B cell (primary cell): ENCODE measurements around the gene FRMPD4. TPM values are rescaled to one million over a fixed set of nuclear protein-coding genes. Genes with fewer than 3 reads are reported as not detected.

Experiments used
- ATAC-seq: fragments of 200-7000 bp; cut with Tn5 transposase; one replicate; pipeline ENCODE4 v1.10.0; 2021; ENCODE audit warnings: low read depth, mild to moderate bottlenecking, moderate number of reproducible peaks, moderate library complexity
- CTCF ChIA-PET: fragments of 350-600 bp; sonication (Branson Sonifier 250); formaldehyde crosslinking; loops from one replicate; lab custom pipeline; 2021; ENCODE audit warnings: antibody characterized with exemption, inconsistent platforms; lab: Charles Lee
- POLR2A ChIA-PET: fragments of 350-600 bp; sonication (Branson Sonifier 250); formaldehyde crosslinking; loops from one replicate; lab custom pipeline; 2021; ENCODE audit warnings: antibody characterized with exemption; lab: Charles Lee
- DNase-seq: peaks from one replicate; pipeline ENCODE4 v3.0.0; 2013
- H2AFZ ChIP-seq: 2 replicates; pipeline ENCODE4 v1.6.1; 2012; ENCODE audit warnings: mild to moderate bottlenecking, low read depth, low read length; ENCODE audit not compliant: insufficient read depth, poor library complexity, severe bottlenecking
- H3K27ac ChIP-seq, 2 donors: 1 replicate in 1 of 2; 2 replicates in 1 of 2; pipeline ENCODE4 v1.5.1; 2012 to 2013; ENCODE audit warnings: low read length in 2 of 2, mild to moderate bottlenecking in 2 of 2, moderate library complexity in 1 of 2
- H3K27me3 ChIP-seq, 4 experiments: fragments of 200-600 bp in 1 of 4; sonication (generic) in 1 of 4; replicated peaks in 1 of 4; 1 replicate in 2 of 4; 2 replicates in 2 of 4; pipeline versions ENCODE4 v1.6.1 to v1.7.0; 2013 to 2016; ENCODE audit warnings: low read length in 3 of 4, mild to moderate bottlenecking in 2 of 4, mixed read lengths in 1 of 4, moderate library complexity in 1 of 4; ENCODE audit not compliant: insufficient read depth in 4 of 4, control insufficient read depth in 3 of 4; ENCODE audit errors: control extremely low read depth in 1 of 4
- H3K36me3 ChIP-seq, 2 experiments: replicated peaks in 1 of 2; 1 replicate in 1 of 2; 2 replicates in 1 of 2; pipeline versions ENCODE4 v1.6.1 to v1.7.1; 2013; ENCODE audit warnings: low read length in 1 of 2; ENCODE audit not compliant: insufficient read depth in 2 of 2, control insufficient read depth in 1 of 2; ENCODE audit errors: control extremely low read depth in 1 of 2, extremely low read depth in 1 of 2
- H3K4me1 ChIP-seq, 2 donors: fragments of 200-600 bp in 1 of 2; sonication (generic) in 1 of 2; 1 replicate in 1 of 2; 2 replicates in 1 of 2; pipeline versions ENCODE4 v1.5.1 to v1.6.1; 2013 to 2017; ENCODE audit warnings: low read length in 2 of 2; ENCODE audit not compliant: control insufficient read depth in 2 of 2, insufficient read depth in 2 of 2
- H3K4me2 ChIP-seq: replicated peaks from 2 replicates; pipeline ENCODE3; 2012; ENCODE audit warnings: mild to moderate bottlenecking, low read depth, low read length; ENCODE audit not compliant: poor library complexity, severe bottlenecking
- H3K4me3 ChIP-seq, 5 experiments: fragments of 200-600 bp in 1 of 5; sonication (generic) in 1 of 5; 1 replicate in 3 of 5; 2 replicates in 2 of 5; pipeline versions ENCODE4 v1.5.1 to v1.7.0; 2011 to 2016; ENCODE audit warnings: low read length in 4 of 5, mild to moderate bottlenecking in 4 of 5, low read depth in 2 of 5, control low read depth in 1 of 5, moderate library complexity in 1 of 5; ENCODE audit not compliant: insufficient read depth in 1 of 5; ENCODE audit errors: control extremely low read depth in 1 of 5, extremely low read depth in 1 of 5
- H3K79me2 ChIP-seq: fragments of 200-600 bp; sonication (generic); one replicate; pipeline ENCODE4 v1.6.0; 2016; ENCODE audit warnings: low read length; ENCODE audit not compliant: control insufficient read depth, insufficient read depth
- H3K9ac ChIP-seq: fragments of 200-600 bp; sonication (generic); 2 replicates; pipeline ENCODE4 v1.6.1; 2017; ENCODE audit warnings: mild to moderate bottlenecking, low read length, moderate library complexity
- H3K9me3 ChIP-seq, 3 donors: one replicate each; pipeline versions ENCODE4 v1.6.1 to v1.7.1; 2013; ENCODE audit warnings: low read length in 2 of 3; ENCODE audit not compliant: control insufficient read depth in 2 of 3, insufficient read depth in 1 of 3; ENCODE audit errors: control extremely low read depth in 1 of 3
- H4K20me1 ChIP-seq: 2 replicates; pipeline ENCODE4 v1.6.0; 2012; ENCODE audit warnings: mild to moderate bottlenecking, low read length; ENCODE audit not compliant: insufficient read depth, control insufficient read depth, poor library complexity, severe bottlenecking
- H3K27ac Mint-ChIP-seq: one replicate; pipeline ENCODE4 v1.8.0; 2021; ENCODE audit warnings: mixed read lengths
- H3K27me3 Mint-ChIP-seq: one replicate; pipeline ENCODE4 v1.8.0; 2021; ENCODE audit warnings: mixed read lengths
- H3K4me1 Mint-ChIP-seq: one replicate; pipeline ENCODE4 v1.8.0; 2021; ENCODE audit warnings: mixed read lengths
- H3K4me3 Mint-ChIP-seq: one replicate; pipeline ENCODE4 v1.8.0; 2021; ENCODE audit warnings: mixed read lengths
- H3K9me3 Mint-ChIP-seq: one replicate; pipeline ENCODE4 v1.8.0; 2022; ENCODE audit warnings: mixed read lengths; ENCODE audit not compliant: insufficient read depth
- CTCF ChIP-seq: fragments of 200-600 bp; IDR thresholded peaks from one replicate; pipeline ENCODE4 v1.8.0; 2022; ENCODE audit warnings: antibody characterized with exemption, mild to moderate bottlenecking
- EZH2 ChIP-seq: IDR thresholded peaks from 2 replicates; pipeline ENCODE4 v1.6.1; 2012; ENCODE audit warnings: borderline replicate concordance, low read depth, mild to moderate bottlenecking, moderate library complexity, low read length; ENCODE audit not compliant: insufficient read depth, poor library complexity, severe bottlenecking
- WGBS: methylation state at CpG from one replicate; pipeline ENCODE4 v1.1.5; 2013; ENCODE audit warnings: missing lambda C conversion rate; ENCODE audit not compliant: insufficient coverage; 5-methylcytosine and 5-hydroxymethylcytosine counted together
- intact Hi-C: fragments of 100-400 bp; cut with micrococcal nuclease; formaldehyde crosslinking; loops from one replicate; pipeline ENCODE4 v1.10.0; 2022
- polyA plus RNA-seq: library from polyadenylated mRNA; depleted of rRNA; stranded (reverse); fragments of >200 nt; gene quantifications from 2 replicates; pipeline ENCODE4 v1.2.3, GENCODE V29; 2012
- total RNA-seq, 2 donors: library from RNA; stranded (reverse); fragments of 120-200 nt in 1 of 2; gene quantifications; 1 replicate in 1 of 2; 2 replicates in 1 of 2; pipeline versions ENCODE4 v1.2.3 to v1.2.4, GENCODE V29; 2013 to 2022

The FRMPD4 gene
- total and polyA plus RNA-seq, 2 donors (not counting 1 experiment from before 2014, with no cell fraction given): not detected

GRCh38 chrX:12145402-12145801 lies 7.1 kb downstream of the FRMPD4 start:
- DNase-seq (no peak), ATAC-seq (no peak)
- no peak overlapping the region for H3K4me2 ChIP-seq
- no peaks in the 10 kb centered on the region for H3K27me3 ChIP-seq
- H3K9me3 ChIP-seq: no peaks in the 10 kb centered on the region
- no peak overlapping the region for H2AFZ ChIP-seq
- H3K79me2 ChIP-seq: no peaks in the 10 kb centered on the region
- ChIA-PET CTCF (no interaction called here), POLR2A (no interaction called here)
- H4K20me1 ChIP-seq: no peaks in the 10 kb centered on the region
- H3K4me1 ChIP-seq: no peaks in the 10 kb centered on the region
- Mint-ChIP-seq H3K27me3 (no peaks in the 10 kb centered on the region), H3K4me1 (no peaks in the 10 kb centered on the region), H3K4me3 (no peak overlapping the region), H3K9me3 (no peaks in the 10 kb centered on the region), H3K27ac (no peak overlapping the region)
- intact Hi-C loops: no loop called here
- H3K36me3 ChIP-seq: no peaks in the 10 kb centered on the region
- no peak for TF ChIP-seq EZH2
- no peak for TF ChIP-seq CTCF
- no peak overlapping the region for H3K27ac ChIP-seq
- no peak overlapping the region for H3K4me3 ChIP-seq
- WGBS: 100% methylated on average over 1 of the region's 2 CpGs
- H3K9ac ChIP-seq: no peak overlapping the region

- no peaks in the 10 kb centered on the region for H3K79me2 ChIP-seq
- no peak overlapping the region for H3K4me3 ChIP-seq
- Mint-ChIP-seq H3K27ac (no peak overlapping the region), H3K27me3 (no peaks in the 10 kb centered on the region), H3K9me3 (no peaks in the 10 kb centered on the region), H3K4me1 (no peaks in the 10 kb centered on the region), H3K4me3 (no peak overlapping the region)
- H3K36me3 ChIP-seq: no peaks in the 10 kb centered on the region
- POLR2A ChIA-PET: no interaction called here
- WGBS: 100% methylated on average over 1 of the region's 4 CpGs
- no peak overlapping the region for H2AFZ ChIP-seq
- H4K20me1 ChIP-seq: no peaks in the 10 kb centered on the region
- ATAC-seq (no peak), DNase-seq (no peak)
- no peak overlapping the region for H3K4me2 ChIP-seq
- intact Hi-C loops: no loop called here
- no peak overlapping the region for H3K9ac ChIP-seq
- no peaks in the 10 kb centered on the region for H3K27me3 ChIP-seq
- H3K4me1 ChIP-seq: no peaks in the 10 kb centered on the region
- TF ChIP-seq EZH2 (no peak), CTCF (no peak)
- CTCF ChIA-PET: no interaction called here
- no peak overlapping the region for H3K27ac ChIP-seq
- no peaks in the 10 kb centered on the region for H3K9me3 ChIP-seq
These were observed 11.6 kb downstream of the FRMPD4 start for GRCh38 chrX:12149670-12150407.
